GM19438 (cell line): ENCODE measurements around the gene SPARCL1.
"Not testable (repeated sequence)": the region's sequence is repeated elsewhere in the genome, so short reads cannot be mapped to it uniquely, and the experiment has no call there.

Experiments
- ATAC-seq: cut with Tn5 transposase; IDR thresholded peaks from one replicate; pipeline ENCODE4 v1.9.1; 2021; ENCODE audit warnings: low read depth; ENCODE audit not compliant: unreplicated experiment

Gene SPARCL1

DNA sequence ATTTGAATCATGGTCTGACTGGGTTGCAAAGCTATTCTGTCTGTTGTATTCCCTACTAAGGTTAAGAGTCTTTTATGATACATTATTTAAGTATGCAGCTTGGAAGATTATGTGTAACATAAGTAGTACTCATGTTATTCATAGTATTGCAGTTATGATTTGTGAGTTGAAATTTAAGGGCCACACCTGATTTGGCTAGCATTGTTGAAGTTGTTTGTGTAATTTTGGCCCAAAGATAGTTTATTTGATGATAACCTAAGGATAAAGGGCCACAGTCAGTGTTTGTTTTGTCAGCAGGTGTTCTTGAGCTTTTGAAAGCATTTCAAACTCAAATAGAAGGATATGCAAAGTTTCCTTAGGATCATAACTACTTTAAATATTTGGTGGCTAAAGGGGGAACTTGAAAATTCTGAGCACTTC lies 67.9 kb downstream of the SPARCL1 start:
- ATAC-seq, result no peak

DNA sequence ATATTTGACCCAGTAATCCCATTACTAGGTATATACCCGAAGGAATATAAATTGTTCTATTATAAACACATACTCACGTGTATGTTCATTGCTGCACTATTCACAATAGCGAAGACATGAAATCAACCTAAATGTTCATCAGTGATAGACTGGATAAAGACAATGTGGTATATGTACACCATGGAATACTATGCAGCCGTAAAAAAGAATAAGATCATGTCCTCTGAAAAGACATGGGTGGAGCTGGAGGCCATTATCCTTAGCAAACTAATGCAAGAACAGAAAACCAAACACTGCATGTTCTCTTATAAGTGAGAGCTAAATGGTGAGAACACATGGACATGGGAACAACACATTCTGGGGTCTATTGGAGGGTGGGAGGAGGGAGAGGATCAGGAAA lies 70.3 kb downstream of the SPARCL1 start:
- ATAC-seq, result no peak

DNA sequence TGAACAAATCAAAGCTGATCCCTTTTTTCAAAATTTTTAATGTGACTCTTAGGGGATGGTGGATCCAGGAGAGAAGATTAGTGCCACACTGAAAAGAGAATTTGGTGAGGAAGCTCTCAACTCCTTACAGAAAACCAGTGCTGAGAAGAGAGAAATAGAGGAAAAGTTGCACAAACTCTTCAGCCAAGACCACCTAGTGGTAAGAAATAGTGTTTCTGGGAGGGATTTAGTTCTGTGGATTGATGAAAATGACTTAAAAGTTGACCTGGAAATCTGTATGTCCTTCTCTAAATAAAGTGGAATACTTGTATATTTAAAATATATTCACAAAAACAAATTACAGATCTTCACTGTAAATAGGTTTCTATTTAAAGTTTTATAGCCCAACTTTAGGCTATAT lies 77.6 kb downstream of the SPARCL1 start:
- no peak for ATAC-seq

DNA sequence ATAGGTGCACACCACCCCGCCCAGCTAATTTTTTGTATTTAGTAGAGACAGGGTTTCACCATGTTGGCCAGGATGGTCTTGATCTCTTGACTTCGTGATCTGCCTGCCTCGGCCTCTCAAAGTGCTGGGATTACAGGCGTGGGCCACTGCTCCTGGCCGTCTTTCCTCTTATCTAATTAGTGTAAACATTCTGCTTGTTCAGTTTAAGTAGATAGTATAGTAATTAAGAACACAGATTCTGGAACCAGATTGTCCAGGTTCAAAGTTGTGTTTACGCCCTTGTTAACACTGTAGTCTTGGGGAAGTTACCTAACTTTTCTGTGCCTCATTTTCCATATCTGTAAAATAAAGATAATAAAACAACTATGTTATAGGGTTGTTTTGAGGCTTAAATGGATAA lies 82.8 kb downstream of the SPARCL1 start:
- not testable (repeated sequence) for ATAC-seq

DNA sequence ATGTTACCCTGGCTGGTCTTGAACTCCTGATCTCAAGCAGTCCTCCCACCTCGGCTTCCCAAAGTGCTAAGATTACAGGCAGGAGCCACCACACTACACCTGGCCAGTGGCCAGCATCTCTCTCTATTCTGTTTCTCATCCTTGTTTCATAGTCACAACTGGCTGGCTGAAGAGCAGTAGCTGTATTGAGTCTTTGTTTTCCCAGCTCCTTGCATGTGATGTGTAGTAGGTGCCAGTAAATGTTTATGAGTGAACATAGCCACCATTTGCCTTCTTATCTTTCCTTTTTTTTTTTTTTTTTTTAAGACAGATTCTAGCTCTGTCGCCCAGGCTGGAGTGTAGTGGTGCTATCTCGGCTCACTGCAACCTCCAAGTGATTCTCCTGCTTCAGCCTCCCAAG lies 83.2 kb downstream of the SPARCL1 start:
- ATAC-seq, result no peak

DNA sequence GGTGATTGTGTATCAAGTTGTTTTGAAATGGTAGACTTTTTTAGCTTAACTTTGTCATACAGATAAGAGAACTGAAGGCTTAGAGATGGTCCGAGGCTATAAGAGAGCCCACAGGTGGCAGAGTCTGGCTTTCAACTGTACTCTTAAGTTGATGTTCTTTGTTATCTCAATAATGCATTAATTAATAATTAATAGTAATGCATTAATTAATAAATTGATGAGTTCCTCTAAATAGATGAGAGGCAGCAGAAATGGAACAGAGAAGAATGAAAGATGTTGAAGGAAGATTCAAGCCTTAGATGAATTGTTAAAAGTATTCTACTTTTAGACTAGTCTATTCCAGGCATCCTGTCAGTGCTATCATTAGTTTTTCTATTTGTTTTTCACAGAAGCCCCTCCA lies 84.4 kb downstream of the SPARCL1 start:
- no peak for ATAC-seq

DNA sequence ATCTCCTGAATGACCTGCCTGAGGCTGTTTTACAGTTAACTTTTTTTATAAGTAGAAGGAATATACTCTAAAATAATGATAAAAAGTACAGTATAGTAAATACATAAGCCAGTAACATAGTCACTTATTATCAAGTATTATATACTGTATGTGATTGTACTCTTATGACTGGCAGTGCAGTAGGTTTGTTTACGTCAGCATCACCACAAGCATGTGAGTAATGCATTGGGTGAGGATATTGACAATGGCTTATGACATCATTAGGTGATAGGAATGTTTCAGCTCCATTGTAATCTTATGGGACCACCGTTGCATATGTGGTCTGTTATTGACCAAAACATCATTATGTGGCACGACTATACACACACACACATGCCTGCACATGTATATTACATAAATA lies 86.3 kb downstream of the SPARCL1 start:
- no peak for ATAC-seq

DNA sequence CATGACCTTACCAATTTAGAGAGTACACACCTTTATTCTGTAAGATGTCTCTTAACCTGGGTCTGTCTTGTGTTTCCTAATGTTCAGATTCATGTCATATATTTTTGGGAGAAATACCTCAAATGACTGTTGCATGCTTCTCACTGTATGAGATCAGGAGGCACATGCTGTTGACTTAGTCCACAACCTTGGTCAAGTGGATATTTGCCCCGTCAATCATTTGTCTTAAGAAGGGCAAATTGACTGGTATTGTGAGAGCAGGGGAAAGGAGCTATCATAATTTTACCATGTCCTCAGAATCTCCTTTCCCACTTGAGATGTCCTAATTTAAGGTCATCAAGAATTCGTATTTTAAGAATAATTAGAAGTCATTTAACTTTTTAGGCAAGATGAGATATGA lies 95.8 kb downstream of the SPARCL1 start:
- ATAC-seq, result no peak

DNA sequence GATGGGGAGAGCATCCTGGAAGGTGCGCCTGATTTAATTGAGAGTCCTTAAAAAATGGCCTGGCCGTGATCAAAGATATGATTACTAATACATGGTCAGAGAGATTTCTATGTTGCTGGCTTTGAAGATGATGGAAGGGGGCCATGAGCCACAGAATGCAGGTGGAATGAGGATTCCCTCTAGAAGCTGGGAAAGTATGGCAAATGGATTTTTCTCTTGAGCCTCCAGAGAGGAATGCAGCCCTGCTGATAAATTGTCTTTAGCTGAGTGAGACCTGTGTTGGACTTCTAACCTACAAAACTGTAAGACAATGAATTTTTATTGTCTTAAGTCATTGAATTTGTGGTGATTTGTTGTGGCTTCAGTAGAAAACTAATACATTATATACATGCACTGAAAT lies 99.1 kb downstream of the SPARCL1 start:
- no peak for ATAC-seq

DNA sequence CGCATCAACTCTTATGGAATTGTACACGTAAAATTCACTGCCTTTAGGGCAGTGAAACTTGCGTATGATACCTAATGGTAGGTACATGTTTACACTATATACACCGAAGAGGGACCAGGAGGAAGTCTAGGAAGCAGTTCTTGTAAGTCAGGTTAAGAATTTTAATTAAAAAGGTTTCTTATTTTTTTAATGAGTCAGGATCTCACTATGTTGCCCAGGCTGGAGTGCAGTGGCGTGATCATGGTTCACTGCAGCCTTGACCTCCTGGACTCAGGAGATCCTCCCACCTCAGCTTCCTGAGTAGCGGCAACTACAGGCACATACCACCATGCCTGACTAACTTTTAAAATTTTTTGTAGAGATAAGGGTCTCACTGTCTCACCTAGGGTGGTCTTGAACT lies 100.2 kb downstream of the SPARCL1 start:
- ATAC-seq, result no peak

DNA sequence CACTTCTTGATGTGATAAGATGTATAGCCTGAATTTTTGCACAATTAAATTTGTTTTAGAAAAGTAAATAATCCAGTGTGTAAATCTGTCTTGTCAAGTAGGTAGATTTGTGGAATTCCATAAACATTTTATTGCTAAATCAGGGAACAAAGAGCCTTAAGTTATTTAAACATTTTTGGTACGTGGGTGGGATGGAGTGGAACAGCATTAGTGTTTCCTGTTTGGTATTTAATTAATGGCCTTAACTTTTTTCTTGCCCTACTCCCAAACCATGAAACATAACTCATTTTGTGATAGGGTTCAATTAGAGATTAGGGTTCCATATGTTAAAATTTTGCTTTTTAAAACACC lies 101.7 kb downstream of the SPARCL1 start:
- no peak for ATAC-seq

DNA sequence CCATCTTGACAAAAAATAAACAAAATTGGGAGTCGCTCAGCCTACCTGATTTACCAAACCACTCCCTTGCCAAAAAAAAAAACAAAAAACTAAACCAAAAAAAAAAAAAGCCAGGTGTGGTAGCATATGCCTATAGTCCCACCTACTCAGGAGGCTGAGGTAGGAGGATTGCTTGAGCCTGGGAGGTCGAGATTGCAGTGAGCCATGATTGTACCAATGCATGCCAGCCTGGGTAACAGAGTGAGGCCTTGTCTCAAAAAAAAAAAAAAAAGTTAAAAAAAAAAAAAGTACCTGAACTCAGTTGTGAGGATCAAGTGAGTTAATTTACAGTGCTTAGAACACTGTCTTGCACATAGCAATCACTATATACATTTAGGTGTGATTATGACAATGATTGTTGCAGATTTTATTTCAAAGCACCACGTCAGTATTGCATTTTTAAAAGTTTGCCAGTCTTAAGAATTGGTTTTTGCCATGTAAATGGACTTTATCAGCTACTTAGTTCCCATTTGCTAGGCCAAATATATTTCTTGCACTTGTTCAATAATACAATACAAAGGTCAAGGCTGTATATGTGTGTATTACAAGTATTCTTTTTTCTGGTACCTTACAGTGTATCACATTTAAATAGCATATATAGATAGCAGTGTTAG lies 102.2 kb downstream of the SPARCL1 start:
- ATAC-seq, result no peak

DNA sequence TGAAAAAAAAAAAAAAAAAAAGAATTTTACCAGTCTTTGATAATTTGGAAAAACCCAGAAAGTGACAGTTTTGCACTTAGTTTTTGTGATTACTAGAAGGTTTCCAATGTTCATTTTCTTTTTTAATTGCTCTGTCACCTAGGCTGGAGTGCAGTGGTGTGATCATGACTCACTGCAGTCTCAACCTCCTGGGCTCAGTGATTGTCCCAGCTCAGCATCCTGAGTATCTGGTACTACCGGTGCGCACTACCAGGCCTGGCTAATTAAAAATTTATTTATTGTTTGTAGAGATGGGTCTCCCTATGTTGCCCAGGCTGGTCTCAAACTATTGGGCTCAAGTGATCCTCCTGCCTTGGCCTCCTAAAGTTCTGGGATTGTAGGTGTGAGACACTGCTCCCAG lies 103.5 kb downstream of the SPARCL1 start:
- ATAC-seq, result no peak

DNA sequence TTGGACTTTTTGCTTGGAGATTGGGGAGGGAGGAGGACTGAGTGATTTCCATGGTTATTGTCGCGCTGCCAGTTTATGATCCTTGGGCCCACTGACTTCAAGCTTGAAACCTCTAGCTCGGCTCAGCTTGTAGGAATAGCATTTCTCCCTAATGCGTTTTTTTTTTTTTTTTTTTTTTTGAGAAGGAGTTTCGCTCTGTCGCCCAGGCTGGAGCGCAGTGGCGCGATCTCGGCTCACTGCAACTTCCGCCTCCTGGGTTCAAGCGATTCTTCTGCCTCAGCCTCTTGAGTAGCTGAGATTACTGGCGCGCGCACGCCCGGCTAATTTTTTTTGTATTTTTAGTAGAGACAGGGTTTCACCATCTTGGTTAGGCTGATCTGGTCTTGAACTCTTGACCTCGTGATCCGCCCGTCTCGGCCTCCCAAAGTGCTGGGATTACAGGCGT lies 105.1 kb downstream of the SPARCL1 start:
- not testable (repeated sequence) for ATAC-seq
